Islet precursor cell (in vitro differentiated cells): ENCODE data around the gene TEX101.
A peak's percentile ranks its signal among the peaks of the same experiment; 100 is the strongest.
"Not testable (repeated sequence)": the region's sequence is repeated elsewhere in the genome, so short reads cannot be mapped to it uniquely, and the experiment has no call there.

Source experiments
- DNase-seq: peaks from one replicate; pipeline ENCODE4 v3.0.0-alpha.2; 2018

Gene TEX101

GRCh38 chr19:43422000-43422688 lies 7.5 kb downstream of the TEX101 start:
- peak; percentile 10 for DNase-seq

GRCh38 chr19:43422689-43423066 lies 8.0 kb downstream of the TEX101 start:
- DNase-seq, result no peak

GRCh38 chr19:43423779-43424178 lies 9.1 kb downstream of the TEX101 start:
- no peak for DNase-seq

GRCh38 chr19:43425567-43426392 lies 11.1 kb downstream of the TEX101 start:
- no peak for DNase-seq

GRCh38 chr19:43429395-43429794 lies 14.7 kb downstream of the TEX101 start:
- no peak for DNase-seq

GRCh38 chr19:43430142-43430710 lies 15.5 kb downstream of the TEX101 start:
- DNase-seq, result no peak

GRCh38 chr19:43430976-43431375 lies 16.3 kb downstream of the TEX101 start:
- DNase-seq, result no peak

GRCh38 chr19:43433358-43433673 lies 18.6 kb downstream of the TEX101 start:
- DNase-seq, result no peak

GRCh38 chr19:43433689-43434088 lies 19.0 kb downstream of the TEX101 start:
- DNase-seq, result no peak

GRCh38 chr19:43435775-43436174 lies 21.1 kb downstream of the TEX101 start:
- DNase-seq, result no peak

- DNase-seq, result not testable (repeated sequence)
Observed at GRCh38 chr19:43437284-43437683, 22.6 kb downstream of the TEX101 start.

GRCh38 chr19:43437712-43438111 lies 23.0 kb downstream of the TEX101 start:
- DNase-seq, result no peak

- no peak for DNase-seq
Observed at GRCh38 chr19:43438291-43439031, 23.8 kb downstream of the TEX101 start.

GRCh38 chr19:43439032-43439708 lies 24.5 kb downstream of the TEX101 start:
- DNase-seq, result no peak

GRCh38 chr19:43439709-43440063 lies 25.0 kb downstream of the TEX101 start:
- no peak for DNase-seq

GRCh38 chr19:43441716-43442115 lies 27.0 kb downstream of the TEX101 start:
- no peak for DNase-seq

GRCh38 chr19:43444091-43444490 lies 29.4 kb downstream of the TEX101 start:
- DNase-seq, result not testable (repeated sequence)

- DNase-seq, result no peak
Observed at GRCh38 chr19:43444531-43445287, 30.0 kb downstream of the TEX101 start.

GRCh38 chr19:43445426-43445825 lies 30.7 kb downstream of the TEX101 start:
- DNase-seq, result no peak

- DNase-seq, result peak; percentile 84
Observed at GRCh38 chr19:43446746-43447489, 32.2 kb downstream of the TEX101 start.

GRCh38 chr19:43447655-43448054 lies 33.0 kb downstream of the TEX101 start:
- no peak for DNase-seq
